ENCODE results near the gene GPI.
"Not testable (repeated sequence)": the region's sequence is repeated elsewhere in the genome, so short reads cannot be mapped to it uniquely, and the experiment has no call there.

DNA sequence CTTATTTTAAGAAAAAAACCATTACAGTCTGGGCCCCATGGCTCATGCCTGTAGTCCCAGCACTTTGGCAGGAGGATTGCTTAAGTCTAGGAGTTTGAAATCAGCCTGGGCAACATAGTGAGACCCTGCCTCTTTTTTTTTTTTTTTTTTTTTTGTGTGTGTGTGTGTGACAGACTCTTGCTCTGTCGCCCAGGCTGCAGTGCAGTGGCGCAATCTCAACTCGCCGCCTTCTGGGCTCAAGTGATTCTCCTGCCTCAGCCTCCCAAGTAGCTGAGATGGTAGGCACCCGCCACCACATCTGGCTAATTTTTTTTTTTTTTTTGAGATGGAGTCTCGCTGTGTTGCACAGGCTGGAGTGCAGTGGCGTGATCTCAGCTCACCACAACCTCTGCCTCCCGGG lies 34.4 kb upstream of the GPI start:
- TF ChIP-seq, protein P1, sequence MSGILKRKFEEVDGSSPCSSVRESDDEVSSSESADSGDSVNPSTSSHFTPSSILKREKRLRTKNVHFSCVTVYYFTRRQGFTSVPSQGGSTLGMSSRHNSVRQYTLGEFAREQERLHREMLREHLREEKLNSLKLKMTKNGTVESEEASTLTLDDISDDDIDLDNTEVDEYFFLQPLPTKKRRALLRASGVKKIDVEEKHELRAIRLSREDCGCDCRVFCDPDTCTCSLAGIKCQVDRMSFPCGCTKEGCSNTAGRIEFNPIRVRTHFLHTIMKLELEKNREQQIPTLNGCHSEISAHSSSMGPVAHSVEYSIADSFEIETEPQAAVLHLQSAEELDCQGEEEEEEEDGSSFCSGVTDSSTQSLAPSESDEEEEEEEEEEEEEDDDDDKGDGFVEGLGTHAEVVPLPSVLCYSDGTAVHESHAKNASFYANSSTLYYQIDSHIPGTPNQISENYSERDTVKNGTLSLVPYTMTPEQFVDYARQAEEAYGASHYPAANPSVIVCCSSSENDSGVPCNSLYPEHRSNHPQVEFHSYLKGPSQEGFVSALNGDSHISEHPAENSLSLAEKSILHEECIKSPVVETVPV (CRISPR knock-in tag; IDR thresholded peaks at IDR 0.05) = not testable (repeated sequence)
- not testable (repeated sequence) for TF ChIP-seq CSDC2 (CRISPR knock-in tag; IDR thresholded peaks at IDR 0.05); GLIS3 (CRISPR knock-in tag; IDR thresholded peaks at IDR 0.05); ZFP30 (CRISPR knock-in tag; IDR thresholded peaks at IDR 0.05); ZNF70 (CRISPR knock-in tag; IDR thresholded peaks at IDR 0.05); TOX (CRISPR knock-in tag; IDR thresholded peaks at IDR 0.05; ENCODE audit: borderline replicate concordance); ZNF8 (CRISPR knock-in tag; IDR thresholded peaks at IDR 0.05); ARNTL (CRISPR knock-in tag; IDR thresholded peaks at IDR 0.05; ENCODE audit: borderline replicate concordance, low read depth); ZFP3 (CRISPR knock-in tag; IDR thresholded peaks at IDR 0.05); PATZ1 (CRISPR knock-in tag; IDR thresholded peaks at IDR 0.05; ENCODE audit: borderline replicate concordance); RARB (CRISPR knock-in tag; IDR thresholded peaks at IDR 0.05); SNAI2 (CRISPR knock-in tag; IDR thresholded peaks at IDR 0.05); OSR1 (CRISPR knock-in tag; IDR thresholded peaks at IDR 0.05); ZNF565 (CRISPR knock-in tag; conservative IDR thresholded peaks at IDR 0.05; ENCODE audit: low read depth)

Data from SK-N-SH treated with all-trans-retinoic acid at 6 μM for 48 hours (cell line).